Mesothelial cell of epicardium (in vitro differentiated cells): ENCODE results near the gene FRAT1. TPM values are rescaled to one million over a fixed set of nuclear protein-coding genes. Genes with fewer than 3 reads are reported as not detected.

Source experiments
- DNase-seq, 2 experiments: peaks; one replicate each; pipeline ENCODE4 v3.0.0; 2021; ENCODE audit warnings: low spot score in 2 of 2; ENCODE audit not compliant: unreplicated experiment in 2 of 2
- H3K27ac Mint-ChIP-seq: 2 replicates; pipeline ENCODE4 v1.8.0; 2021; ENCODE audit warnings: mixed read lengths
- H3K27me3 Mint-ChIP-seq: 2 replicates; pipeline ENCODE4 v1.8.0; 2021; ENCODE audit warnings: low read depth, mixed read lengths
- H3K36me3 Mint-ChIP-seq: 2 replicates; pipeline ENCODE4 v1.8.0; 2021; ENCODE audit warnings: mixed read lengths
- H3K4me1 Mint-ChIP-seq: 2 replicates; pipeline ENCODE4 v1.8.0; 2021; ENCODE audit warnings: mixed read lengths
- H3K4me3 Mint-ChIP-seq: 2 replicates; pipeline ENCODE4 v1.8.0; 2021; ENCODE audit warnings: mild to moderate bottlenecking, moderate library complexity, mixed read lengths
- H3K9me3 Mint-ChIP-seq: 2 replicates; pipeline ENCODE4 v1.8.0; 2021; ENCODE audit warnings: mixed read lengths
- CTCF ChIP-seq: fragments of 200-600 bp; sonication (generic); IDR thresholded peaks from one replicate; pipeline ENCODE4 v1.5.0; 2021; ENCODE audit warnings: antibody characterized with exemption; ENCODE audit not compliant: unreplicated experiment
- total RNA-seq: library from RNA; stranded (reverse); gene quantifications from 3 replicates; pipeline ENCODE4 v1.2.1, GENCODE V29; 2021

The FRAT1 gene
- total RNA-seq, 1 donor from 2014 or later: 2.9 TPM

- Mint-ChIP-seq H3K27me3 (peaks cover 45% of the 10 kb centered on the region), H3K4me3 (no peak overlapping the region), H3K4me1 (peaks cover 20% of the 10 kb centered on the region), H3K36me3 (no peaks in the 10 kb centered on the region), H3K27ac (no peak overlapping the region), H3K9me3 (no peaks in the 10 kb centered on the region)
- no peak for TF ChIP-seq CTCF
- no peak for DNase-seq
Measured at GRCh38 chr10:97323501-97323900, 4.4 kb downstream of the FRAT1 start.

- no peaks in the 10 kb centered on the region for H3K9me3 Mint-ChIP-seq
- no peak overlapping the region for H3K4me3 Mint-ChIP-seq
- TF ChIP-seq CTCF: no peak
- peaks cover 34% of the 10 kb centered on the region for H3K27me3 Mint-ChIP-seq
- DNase-seq: no peak
- H3K4me1 Mint-ChIP-seq: peaks cover 20% of the 10 kb centered on the region
- H3K27ac Mint-ChIP-seq: no peak overlapping the region
- H3K36me3 Mint-ChIP-seq: peaks cover 8% of the 10 kb centered on the region
Measured at GRCh38 chr10:97325754-97326153, 6.7 kb downstream of the FRAT1 start.

- no peak for DNase-seq
- H3K4me3 Mint-ChIP-seq: no peak overlapping the region
Measured at GRCh38 chr10:97327348-97328294, 8.6 kb downstream of the FRAT1 start.

GRCh38 chr10:97328646-97329453 is 9.8 kb downstream of the FRAT1 start:
- Mint-ChIP-seq H3K27ac (no peak overlapping the region), H3K9me3 (no peaks in the 10 kb centered on the region), H3K36me3 (peaks cover 8% of the 10 kb centered on the region), H3K4me1 (peaks cover 34% of the 10 kb centered on the region), H3K27me3 (peaks cover 7% of the 10 kb centered on the region), H3K4me3 (no peak overlapping the region)
- TF ChIP-seq CTCF: no peak
- no peak for DNase-seq

More at GRCh38 chr10:97327348-97328294, 8.6 kb downstream of the FRAT1 start:
- Mint-ChIP-seq H3K27ac (no peak overlapping the region), H3K27me3 (peaks cover 15% of the 10 kb centered on the region), H3K4me1 (peaks cover 25% of the 10 kb centered on the region), H3K36me3 (peaks cover 8% of the 10 kb centered on the region), H3K9me3 (no peaks in the 10 kb centered on the region)
- no peak for TF ChIP-seq CTCF

- DNase-seq: no peak
- Mint-ChIP-seq H3K36me3 (peaks cover 8% of the 10 kb centered on the region), H3K27ac (no peak overlapping the region), H3K4me3 (no peak overlapping the region), H3K9me3 (no peaks in the 10 kb centered on the region), H3K4me1 (peaks cover 34% of the 10 kb centered on the region), H3K27me3 (peaks cover 7% of the 10 kb centered on the region)
- TF ChIP-seq CTCF: no peak
Measured at GRCh38 chr10:97329766-97330165, 10.7 kb downstream of the FRAT1 start.
